ENCODE results near the gene HOXB6.
A peak's percentile ranks its signal among the peaks of the same experiment; 100 is the strongest.

HOXB6 gene

DNA sequence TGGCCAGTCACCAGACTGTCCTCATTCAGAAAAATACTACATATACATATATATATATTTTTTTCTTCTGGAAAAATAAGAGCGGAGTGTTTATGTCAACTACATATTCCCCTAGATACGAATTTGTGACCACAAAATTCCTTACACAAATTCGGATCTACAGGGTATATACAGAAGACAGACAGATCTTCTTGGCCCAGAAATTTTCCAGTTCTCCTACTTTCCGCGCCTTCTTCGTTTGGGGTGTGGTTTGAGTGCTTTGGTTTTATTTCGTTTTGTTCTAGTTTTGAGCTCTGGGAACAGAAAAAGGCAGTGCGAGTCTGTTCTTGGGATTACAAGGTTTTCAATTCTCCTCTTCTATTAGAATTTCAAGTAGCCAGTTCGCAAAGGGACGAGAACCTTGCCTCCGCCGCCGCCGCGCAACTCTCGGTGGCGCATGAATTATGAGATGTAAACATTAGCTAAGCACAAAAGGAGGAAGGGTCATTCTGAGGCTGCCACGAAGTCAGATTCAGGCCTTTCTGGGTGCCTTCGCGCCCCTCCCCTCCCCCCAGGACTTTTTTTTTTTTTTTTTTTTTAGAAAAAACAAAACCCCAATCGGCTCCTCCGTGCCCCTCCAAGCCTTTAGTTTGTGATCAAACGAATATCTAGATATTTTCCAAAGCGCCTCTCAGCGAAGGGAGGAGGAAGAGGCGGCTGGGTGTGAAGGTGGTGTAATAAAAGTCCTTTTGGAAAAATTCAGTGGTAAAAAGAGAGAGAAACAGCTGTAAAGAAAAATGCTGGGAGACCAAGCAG is 24.8 kb downstream of the HOXB6 start:
- Histone ChIP-seq H3K36me3 (ENCODE audit: control insufficient read depth in 2 of 2, insufficient read depth in 2 of 2, low read length in 2 of 2) (no peaks in the 10 kb centered on the region), H3K27me3 (ENCODE audit: control insufficient read depth in 1 of 2, insufficient read depth in 2 of 2, low read length in 2 of 2) (peaks cover 0 to 65% of the 10 kb centered on the region in 2 donors), H3K9ac (ENCODE audit: low read length in 2 of 2) (peak overlapping the region; percentile 38 to 94), H3K4me1 (ENCODE audit: control insufficient read depth, insufficient read depth, low read length) (peaks cover 57% of the 10 kb centered on the region), H3K4me3 (ENCODE audit: low read length in 2 of 2) (peak overlapping the region in 1 of 2 donors; percentile 84), H3K9me3 (ENCODE audit: control insufficient read depth in 2 of 2, low read length in 2 of 2) (no peaks in the 10 kb centered on the region), H3K27ac (ENCODE audit: low read length) (peak overlapping the region; percentile 92)

GRCh38 chr17:48579471-48579759 is 25.4 kb downstream of the HOXB6 start:
- peak overlapping the region; percentile 51 to 62 for H3K9ac ChIP-seq (ENCODE audit: low read length in 2 of 2)
- H3K27me3 ChIP-seq (ENCODE audit: control insufficient read depth in 1 of 2, insufficient read depth in 2 of 2, low read length in 2 of 2) = peaks cover 0 to 67% of the 10 kb centered on the region in 2 donors
- peak overlapping the region; percentile 77 for H3K27ac ChIP-seq (ENCODE audit: low read length)
- H3K9me3 ChIP-seq (ENCODE audit: control insufficient read depth in 2 of 2, low read length in 2 of 2) = no peaks in the 10 kb centered on the region
- H3K36me3 ChIP-seq (ENCODE audit: control insufficient read depth in 2 of 2, insufficient read depth in 2 of 2, low read length in 2 of 2) = no peaks in the 10 kb centered on the region
- H3K4me1 ChIP-seq (ENCODE audit: control insufficient read depth, insufficient read depth, low read length) = peaks cover 58% of the 10 kb centered on the region
- peak overlapping the region; percentile 59 to 83 for H3K4me3 ChIP-seq (ENCODE audit: low read length in 2 of 2)

GRCh38 chr17:48578616-48579470 is 25.9 kb downstream of the HOXB6 start:
- Histone ChIP-seq H3K27me3 (ENCODE audit: control insufficient read depth in 1 of 2, insufficient read depth in 2 of 2, low read length in 2 of 2) (peaks cover 0 to 68% of the 10 kb centered on the region in 2 donors), H3K4me1 (ENCODE audit: control insufficient read depth, insufficient read depth, low read length) (peaks cover 60% of the 10 kb centered on the region), H3K27ac (ENCODE audit: low read length) (peak overlapping the region; percentile 77), H3K4me3 (ENCODE audit: low read length in 2 of 2) (peak overlapping the region; percentile 59 to 83), H3K9ac (ENCODE audit: low read length in 2 of 2) (peak overlapping the region; percentile 62 to 84), H3K36me3 (ENCODE audit: control insufficient read depth in 2 of 2, insufficient read depth in 2 of 2, low read length in 2 of 2) (no peaks in the 10 kb centered on the region), H3K9me3 (ENCODE audit: control insufficient read depth in 2 of 2, low read length in 2 of 2) (no peaks in the 10 kb centered on the region)

DNA sequence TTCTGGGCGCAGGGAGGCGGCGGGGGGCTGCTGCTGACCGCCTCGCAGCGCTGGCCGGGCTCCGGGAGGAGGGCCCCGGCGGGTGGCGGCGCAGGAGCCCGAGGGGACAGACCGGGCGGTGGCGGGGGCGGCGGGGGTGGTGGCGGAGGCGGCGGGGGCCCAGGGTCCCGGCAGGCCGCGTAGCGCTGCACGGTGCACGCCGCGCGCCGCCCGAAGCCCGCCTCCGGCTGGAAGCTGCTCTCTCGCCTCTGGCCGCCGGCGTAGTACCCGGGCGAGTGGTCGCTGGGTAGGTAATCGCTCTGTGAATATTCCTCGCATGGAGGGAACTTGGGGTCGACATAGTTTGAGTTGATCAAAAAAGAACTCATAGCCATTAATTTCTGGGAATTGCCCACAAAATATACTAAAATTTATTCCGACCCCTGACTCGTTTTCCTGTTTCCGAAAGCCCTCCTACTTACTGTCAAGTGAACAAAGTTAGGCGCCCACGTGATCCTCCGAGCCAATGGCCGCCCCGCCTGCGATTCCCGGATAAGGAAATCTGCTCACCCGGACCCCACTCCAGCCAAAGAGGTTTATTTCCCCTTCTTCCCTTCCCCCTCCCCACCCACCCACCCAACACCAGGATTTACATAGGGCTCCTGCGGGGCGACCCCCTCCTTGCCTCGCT is 26.7 kb downstream of the HOXB6 start, which contains the start of gene HOXB4:
TSS of gene HOXB4 (minus strand) at position 405 of the 670 bp plus-strand sequence. CDS start at position 374, 31 bp downstream.
- Histone ChIP-seq H3K36me3 (ENCODE audit: control insufficient read depth in 2 of 2, insufficient read depth in 2 of 2, low read length in 2 of 2) (no peaks in the 10 kb centered on the region), H3K4me3 (ENCODE audit: low read length in 2 of 2) (peak within 1 kb of the TSS; percentile 61 to 83), H3K9me3 (ENCODE audit: control insufficient read depth in 2 of 2, low read length in 2 of 2) (no peaks in the 10 kb centered on the region), H3K27ac (ENCODE audit: low read length) (peak within 1 kb of the TSS; percentile 89), H3K27me3 (ENCODE audit: control insufficient read depth in 1 of 2, insufficient read depth in 2 of 2, low read length in 2 of 2) (peaks cover 0 to 62% of the 10 kb centered on the region in 2 donors), H3K4me1 (ENCODE audit: control insufficient read depth, insufficient read depth, low read length) (peaks cover 54% of the 10 kb centered on the region), H3K9ac (ENCODE audit: low read length in 2 of 2) (peak within 1 kb of the TSS; percentile 62 to 84)

GRCh38 chr17:48577330-48577945 is 27.3 kb downstream of the HOXB6 start:
- Histone ChIP-seq H3K27me3 (ENCODE audit: control insufficient read depth in 1 of 2, insufficient read depth in 2 of 2, low read length in 2 of 2) (peaks cover 0 to 62% of the 10 kb centered on the region in 2 donors), H3K27ac (ENCODE audit: low read length) (peak overlapping the region; percentile 89), H3K9me3 (ENCODE audit: control insufficient read depth in 2 of 2, low read length in 2 of 2) (no peaks in the 10 kb centered on the region), H3K36me3 (ENCODE audit: control insufficient read depth in 2 of 2, insufficient read depth in 2 of 2, low read length in 2 of 2) (no peaks in the 10 kb centered on the region), H3K9ac (ENCODE audit: low read length in 2 of 2) (peak overlapping the region; percentile 47 to 80), H3K4me3 (ENCODE audit: low read length in 2 of 2) (peak overlapping the region; percentile 42 to 83), H3K4me1 (ENCODE audit: control insufficient read depth, insufficient read depth, low read length) (peaks cover 54% of the 10 kb centered on the region)

DNA sequence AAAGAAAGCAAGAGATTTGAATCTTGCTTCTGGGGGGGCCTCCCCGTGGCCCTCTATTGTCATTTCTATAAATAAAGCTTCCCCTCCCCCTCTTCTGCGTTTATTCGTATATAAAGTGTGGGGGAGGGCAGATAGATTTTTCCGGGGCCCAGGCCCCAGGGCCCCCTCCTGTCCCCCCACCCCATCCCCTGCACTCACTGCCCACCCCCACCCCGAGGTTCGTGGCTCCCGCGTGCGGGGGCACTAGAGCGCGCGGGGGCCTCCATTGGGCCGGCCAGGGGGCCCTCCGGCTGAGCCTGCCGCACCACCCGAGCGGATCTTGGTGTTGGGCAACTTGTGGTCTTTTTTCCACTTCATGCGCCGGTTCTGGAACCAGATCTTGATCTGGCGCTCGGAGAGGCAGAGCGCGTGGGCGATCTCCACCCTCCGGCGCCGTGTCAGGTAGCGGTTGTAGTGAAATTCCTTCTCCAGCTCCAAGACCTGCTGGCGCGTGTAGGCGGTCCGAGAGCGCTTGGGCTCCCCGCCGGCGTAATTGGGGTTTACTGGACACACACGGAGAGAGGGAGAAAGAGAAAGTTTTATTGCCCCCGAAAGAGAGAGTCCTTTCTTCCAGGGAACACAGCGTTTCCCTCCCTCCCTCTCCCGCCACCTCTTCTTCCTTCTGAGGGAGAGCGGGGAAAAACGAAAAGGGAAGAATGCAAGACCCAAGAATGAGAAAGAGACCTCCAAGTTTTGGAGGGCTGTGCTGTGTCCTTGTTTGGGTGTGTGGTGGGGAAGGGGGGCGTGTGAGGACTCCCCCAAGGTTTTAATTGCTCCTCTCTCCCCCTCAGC is 28.1 kb downstream of the HOXB6 start:
- Histone ChIP-seq H3K4me1 (ENCODE audit: control insufficient read depth, insufficient read depth, low read length) (peaks cover 61% of the 10 kb centered on the region), H3K27ac (ENCODE audit: low read length) (peak overlapping the region; percentile 89), H3K9ac (ENCODE audit: low read length in 2 of 2) (peak overlapping the region; percentile 47 to 80), H3K27me3 (ENCODE audit: control insufficient read depth in 1 of 2, insufficient read depth in 2 of 2, low read length in 2 of 2) (peaks cover 0 to 56% of the 10 kb centered on the region in 2 donors), H3K36me3 (ENCODE audit: control insufficient read depth in 2 of 2, insufficient read depth in 2 of 2, low read length in 2 of 2) (no peaks in the 10 kb centered on the region), H3K4me3 (ENCODE audit: low read length in 2 of 2) (peak overlapping the region; percentile 42 to 83), H3K9me3 (ENCODE audit: control insufficient read depth in 2 of 2, low read length in 2 of 2) (no peaks in the 10 kb centered on the region)

- no peaks in the 10 kb centered on the region for H3K9me3 ChIP-seq (ENCODE audit: control insufficient read depth in 2 of 2, low read length in 2 of 2)
- peaks cover 0 to 48% of the 10 kb centered on the region in 2 donors for H3K27me3 ChIP-seq (ENCODE audit: control insufficient read depth in 1 of 2, insufficient read depth in 2 of 2, low read length in 2 of 2)
- H3K27ac ChIP-seq (ENCODE audit: low read length) = peak overlapping the region; percentile 89
- H3K36me3 ChIP-seq (ENCODE audit: control insufficient read depth in 2 of 2, insufficient read depth in 2 of 2, low read length in 2 of 2) = no peaks in the 10 kb centered on the region
- H3K4me1 ChIP-seq (ENCODE audit: control insufficient read depth, insufficient read depth, low read length) = peaks cover 61% of the 10 kb centered on the region
- H3K9ac ChIP-seq (ENCODE audit: low read length in 2 of 2) = peak overlapping the region; percentile 46 to 55
- H3K4me3 ChIP-seq (ENCODE audit: low read length in 2 of 2) = peak overlapping the region; percentile 37 to 75
These were observed 28.9 kb downstream of the HOXB6 start for GRCh38 chr17:48575673-48576478.

- H3K27me3 ChIP-seq (ENCODE audit: control insufficient read depth in 1 of 2, insufficient read depth in 2 of 2, low read length in 2 of 2) = peaks cover 0 to 49% of the 10 kb centered on the region in 2 donors
- H3K9me3 ChIP-seq (ENCODE audit: control insufficient read depth in 2 of 2, low read length in 2 of 2) = no peaks in the 10 kb centered on the region
- no peaks in the 10 kb centered on the region for H3K36me3 ChIP-seq (ENCODE audit: control insufficient read depth in 2 of 2, insufficient read depth in 2 of 2, low read length in 2 of 2)
- H3K9ac ChIP-seq (ENCODE audit: low read length in 2 of 2) = peak overlapping the region; percentile 41 to 58
- peaks cover 63% of the 10 kb centered on the region for H3K4me1 ChIP-seq (ENCODE audit: control insufficient read depth, insufficient read depth, low read length)
- H3K27ac ChIP-seq (ENCODE audit: low read length) = peak overlapping the region; percentile 94
- peak overlapping the region in 1 of 2 donors; percentile 75 for H3K4me3 ChIP-seq (ENCODE audit: low read length in 2 of 2)
These were observed 29.7 kb downstream of the HOXB6 start for GRCh38 chr17:48575066-48575582.

GRCh38 chr17:48574505-48575065 is 30.2 kb downstream of the HOXB6 start:
- H3K4me3 ChIP-seq (ENCODE audit: low read length in 2 of 2) = peak overlapping the region; percentile 13 to 75
- peaks cover 0 to 46% of the 10 kb centered on the region in 2 donors for H3K27me3 ChIP-seq (ENCODE audit: control insufficient read depth in 1 of 2, insufficient read depth in 2 of 2, low read length in 2 of 2)
- H3K36me3 ChIP-seq (ENCODE audit: control insufficient read depth in 2 of 2, insufficient read depth in 2 of 2, low read length in 2 of 2) = no peaks in the 10 kb centered on the region
- H3K9me3 ChIP-seq (ENCODE audit: control insufficient read depth in 2 of 2, low read length in 2 of 2) = no peaks in the 10 kb centered on the region
- peaks cover 65% of the 10 kb centered on the region for H3K4me1 ChIP-seq (ENCODE audit: control insufficient read depth, insufficient read depth, low read length)
- peak overlapping the region; percentile 94 for H3K27ac ChIP-seq (ENCODE audit: low read length)
- H3K9ac ChIP-seq (ENCODE audit: low read length in 2 of 2) = peak overlapping the region; percentile 41 to 79

Data from stomach smooth muscle (tissue), 2 donors.